CD4-positive, alpha-beta T cell (primary cell): ENCODE results near the gene ADGRV1. TPM values are rescaled to one million over a fixed set of nuclear protein-coding genes. Genes with fewer than 3 reads are reported as not detected.
A peak's percentile ranks its signal among the peaks of the same experiment; 100 is the strongest.

Source experiments
- ATAC-seq: fragments of 200-7000 bp; cut with Tn5 transposase; one replicate; pipeline ENCODE4 v1.10.0; 2022; ENCODE audit warnings: mild to moderate bottlenecking; ENCODE audit not compliant: poor library complexity
- CTCF ChIA-PET: fragments of 350-600 bp; sonication (Branson Sonifier 250); formaldehyde crosslinking; loops from one replicate; lab custom pipeline; 2021; ENCODE audit warnings: antibody characterized with exemption, inconsistent platforms; lab: Charles Lee
- POLR2A ChIA-PET: fragments of 350-600 bp; sonication (Branson Sonifier 250); formaldehyde crosslinking; loops from one replicate; lab custom pipeline; 2021; ENCODE audit warnings: antibody characterized with exemption, inconsistent platforms; lab: Charles Lee
- DNase-seq, 14 experiments: peaks; one replicate each; pipeline ENCODE4 v3.0.0-alpha.2; 2013 to 2020; ENCODE audit warnings: mixed read lengths in 2 of 14
- H3K27ac ChIP-seq, 2 donors: one replicate each; pipeline versions ENCODE4 v1.5.1 to v1.7.0; 2013; ENCODE audit warnings: low read length in 2 of 2, low read depth in 1 of 2, mild to moderate bottlenecking in 1 of 2
- H3K27me3 ChIP-seq, 2 experiments: 1 replicate in 1 of 2; 2 replicates in 1 of 2; pipeline versions ENCODE4 v1.6.1 to v1.7.0; 2013; ENCODE audit warnings: low read length in 2 of 2, control low read depth in 1 of 2, mild to moderate bottlenecking in 1 of 2, moderate library complexity in 1 of 2; ENCODE audit not compliant: insufficient read depth in 2 of 2, control insufficient read depth in 1 of 2
- H3K36me3 ChIP-seq: one replicate; pipeline ENCODE4 v1.6.1; 2013; ENCODE audit warnings: low read length, control low read depth; ENCODE audit not compliant: insufficient read depth
- H3K4me1 ChIP-seq: one replicate; pipeline ENCODE4 v1.6.1; 2013; ENCODE audit warnings: low read length, control low read depth; ENCODE audit not compliant: insufficient read depth
- H3K4me3 ChIP-seq: one replicate; pipeline ENCODE4 v1.5.1; 2013; ENCODE audit warnings: mild to moderate bottlenecking, low read length, moderate library complexity
- H3K9me3 ChIP-seq, 2 experiments: 1 replicate in 1 of 2; 2 replicates in 1 of 2; pipeline versions ENCODE4 v1.6.1 to v1.7.0; 2013; ENCODE audit warnings: low read length in 2 of 2, mild to moderate bottlenecking in 2 of 2, control low read depth in 1 of 2, moderate library complexity in 1 of 2; ENCODE audit not compliant: control insufficient read depth in 1 of 2, insufficient read depth in 1 of 2
- H3K27ac Mint-ChIP-seq: one replicate; pipeline ENCODE4 v1.8.0; 2020; ENCODE audit warnings: mixed read lengths
- H3K27me3 Mint-ChIP-seq: one replicate; pipeline ENCODE4 v1.8.0; 2021; ENCODE audit warnings: mixed read lengths
- H3K36me3 Mint-ChIP-seq: one replicate; pipeline ENCODE4 v1.8.0; 2021; ENCODE audit warnings: low read depth, mixed read lengths
- H3K4me1 Mint-ChIP-seq: one replicate; pipeline ENCODE4 v1.8.0; 2021; ENCODE audit warnings: low read depth, mixed read lengths
- H3K4me3 Mint-ChIP-seq: one replicate; pipeline ENCODE4 v1.8.0; 2020; ENCODE audit warnings: mild to moderate bottlenecking, mixed read lengths
- H3K9me3 Mint-ChIP-seq: one replicate; pipeline ENCODE4 v1.8.0; 2020; ENCODE audit warnings: mixed read lengths
- intact Hi-C, 2 experiments: fragments of 100-400 bp; cut with DNase I in 1 of 2; cut with micrococcal nuclease in 1 of 2; formaldehyde crosslinking; loops; one replicate each; pipeline versions ENCODE4 v1.15.1 to v1.9.0; 2023 to 2025; cut with DNase I, micrococcal nuclease
- total RNA-seq, 174 experiments: library from RNA in 2 of 174; stranded (reverse) in 2 of 174; gene quantifications; one replicate each; pipeline ENCODE4 v1.2.3 and lab custom pipeline; 2021 to 2026
- TF ChIP-seq, protein P1 (sequence below): fragments of 200-600 bp; IDR thresholded peaks from one replicate; pipeline ENCODE4 v1.8.0; 2022; ENCODE audit warnings: antibody characterized with exemption, mild to moderate bottlenecking

Gene ADGRV1
- total RNA-seq, 2 experiments from 2014 or later, result 0.81 to 1.2 TPM

DNA sequence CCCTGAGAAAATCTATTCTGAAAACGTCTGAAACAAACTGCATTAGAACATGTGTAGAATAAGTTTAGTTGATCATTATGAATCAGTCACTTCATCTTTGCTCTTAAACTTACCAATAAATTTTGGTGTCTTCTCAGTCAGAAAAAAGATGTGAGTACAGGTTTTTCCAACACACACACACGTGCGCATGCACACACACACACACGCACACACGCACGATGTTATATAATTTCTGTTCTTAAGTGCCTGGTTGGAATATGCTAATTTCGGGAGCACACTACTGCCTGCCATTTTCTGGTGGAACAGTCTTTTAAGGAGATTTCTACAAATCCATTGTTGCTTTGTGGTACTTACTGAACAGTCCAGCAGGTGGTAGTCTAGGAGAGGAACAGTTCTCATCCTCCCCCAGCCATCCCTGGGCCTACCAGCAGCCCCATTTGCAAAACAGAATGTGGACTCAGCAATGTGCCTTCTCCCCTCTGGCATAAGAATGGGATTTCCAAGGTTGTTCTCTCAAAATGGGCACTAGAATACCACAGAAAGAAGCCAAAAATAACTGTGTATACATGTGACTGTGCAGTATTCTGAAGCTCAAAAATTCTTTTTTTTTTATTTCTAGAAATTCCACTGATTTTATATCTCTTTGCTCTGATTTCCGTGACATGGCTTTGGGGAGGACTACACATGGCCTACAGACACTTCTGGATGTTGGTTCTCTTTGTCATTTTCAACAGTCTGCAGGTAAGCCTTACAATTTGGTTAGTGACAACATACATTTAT lies 543.2 kb downstream of the ADGRV1 start:
- no peaks in the 10 kb centered on the region for H3K27me3 Mint-ChIP-seq
- Histone ChIP-seq H3K27me3 (no peaks in the 10 kb centered on the region), H3K4me3 (no peak overlapping the region), H3K4me1 (no peaks in the 10 kb centered on the region), H3K9me3 (no peaks in the 10 kb centered on the region), H3K27ac (no peak overlapping the region), H3K36me3 (no peaks in the 10 kb centered on the region)
- ATAC-seq (peak; percentile 84), DNase-seq (peak; percentile 3 to 76 (median 25))
- intact Hi-C loops, result loop anchor here (1.0 to 5.0 kb wide), 5 partner anchors 126 to 318 kb away; no protein-coding TSS in a partner anchor
- H3K27ac Mint-ChIP-seq, result no peak overlapping the region
- ChIA-PET POLR2A (no interaction called here), CTCF (interaction anchor here (0.8 kb wide), 1 partner anchor 283 kb away, joined by 5 read pairs; no protein-coding TSS in a partner anchor)
- no peak overlapping the region for H3K4me3 Mint-ChIP-seq
- no peaks in the 10 kb centered on the region for H3K4me1 Mint-ChIP-seq
- H3K36me3 Mint-ChIP-seq, result no peaks in the 10 kb centered on the region
- H3K9me3 Mint-ChIP-seq, result no peaks in the 10 kb centered on the region
- TF ChIP-seq, protein P1, sequence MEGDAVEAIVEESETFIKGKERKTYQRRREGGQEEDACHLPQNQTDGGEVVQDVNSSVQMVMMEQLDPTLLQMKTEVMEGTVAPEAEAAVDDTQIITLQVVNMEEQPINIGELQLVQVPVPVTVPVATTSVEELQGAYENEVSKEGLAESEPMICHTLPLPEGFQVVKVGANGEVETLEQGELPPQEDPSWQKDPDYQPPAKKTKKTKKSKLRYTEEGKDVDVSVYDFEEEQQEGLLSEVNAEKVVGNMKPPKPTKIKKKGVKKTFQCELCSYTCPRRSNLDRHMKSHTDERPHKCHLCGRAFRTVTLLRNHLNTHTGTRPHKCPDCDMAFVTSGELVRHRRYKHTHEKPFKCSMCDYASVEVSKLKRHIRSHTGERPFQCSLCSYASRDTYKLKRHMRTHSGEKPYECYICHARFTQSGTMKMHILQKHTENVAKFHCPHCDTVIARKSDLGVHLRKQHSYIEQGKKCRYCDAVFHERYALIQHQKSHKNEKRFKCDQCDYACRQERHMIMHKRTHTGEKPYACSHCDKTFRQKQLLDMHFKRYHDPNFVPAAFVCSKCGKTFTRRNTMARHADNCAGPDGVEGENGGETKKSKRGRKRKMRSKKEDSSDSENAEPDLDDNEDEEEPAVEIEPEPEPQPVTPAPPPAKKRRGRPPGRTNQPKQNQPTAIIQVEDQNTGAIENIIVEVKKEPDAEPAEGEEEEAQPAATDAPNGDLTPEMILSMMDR, result peak; percentile 41

DNA sequence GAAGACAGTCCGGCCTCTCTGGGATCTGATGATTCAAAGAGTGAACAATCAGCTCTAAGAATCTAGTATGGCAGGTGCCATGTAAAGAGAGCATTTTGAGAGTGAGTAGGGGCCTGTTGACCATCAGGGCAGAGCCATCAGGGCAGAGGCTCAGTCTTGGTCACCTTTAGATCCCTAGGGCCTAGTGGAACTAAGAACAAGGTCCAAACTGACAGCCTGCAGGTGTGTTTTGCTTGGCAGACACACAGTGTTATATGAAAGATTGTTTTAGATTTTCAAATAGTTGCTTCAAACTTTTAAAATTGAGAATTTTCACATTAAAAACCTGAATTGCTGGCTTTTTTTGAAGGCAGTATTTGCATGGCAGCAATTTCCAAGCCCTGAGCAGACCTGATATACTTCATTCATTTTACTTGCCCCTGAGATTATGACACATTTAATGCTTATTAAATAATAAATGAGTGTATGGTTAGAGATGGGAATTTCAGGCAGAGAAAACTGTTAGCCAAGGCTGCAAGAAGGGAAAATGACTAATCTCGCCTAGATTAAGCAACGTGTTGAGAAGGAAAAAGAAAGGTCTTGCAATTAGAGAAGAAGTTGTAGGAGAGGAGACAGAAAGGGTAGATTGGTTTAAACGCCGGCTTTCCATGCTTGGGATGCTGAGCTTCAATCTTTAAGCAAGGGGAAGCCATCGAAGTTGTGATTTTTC lies 544.9 kb downstream of the ADGRV1 start:
- POLR2A ChIA-PET, result interaction anchor here (1.3 kb wide), 1 partner anchor 280 kb away, joined by 4 read pairs; the partner anchor contains the start of gene ARRDC3
- H3K9me3 ChIP-seq, result no peaks in the 10 kb centered on the region
- no peaks in the 10 kb centered on the region for H3K27me3 ChIP-seq
- Mint-ChIP-seq H3K4me3 (no peak overlapping the region), H3K4me1 (no peaks in the 10 kb centered on the region), H3K9me3 (no peaks in the 10 kb centered on the region), H3K36me3 (no peaks in the 10 kb centered on the region), H3K27me3 (no peaks in the 10 kb centered on the region), H3K27ac (no peak overlapping the region)
- H3K27ac ChIP-seq, result no peak overlapping the region
- DNase-seq (peak in 2 of 14 experiments; percentile 24 to 38), ATAC-seq (no peak)
- no peak overlapping the region for H3K4me3 ChIP-seq
- H3K4me1 ChIP-seq, result no peaks in the 10 kb centered on the region
- TF ChIP-seq, protein P1, result no peak
- intact Hi-C loops, result loop anchor here (5.0 kb wide), 2 partner anchors 124 to 236 kb away; no protein-coding TSS in a partner anchor
- CTCF ChIA-PET, result no interaction called here
- H3K36me3 ChIP-seq, result no peaks in the 10 kb centered on the region

DNA sequence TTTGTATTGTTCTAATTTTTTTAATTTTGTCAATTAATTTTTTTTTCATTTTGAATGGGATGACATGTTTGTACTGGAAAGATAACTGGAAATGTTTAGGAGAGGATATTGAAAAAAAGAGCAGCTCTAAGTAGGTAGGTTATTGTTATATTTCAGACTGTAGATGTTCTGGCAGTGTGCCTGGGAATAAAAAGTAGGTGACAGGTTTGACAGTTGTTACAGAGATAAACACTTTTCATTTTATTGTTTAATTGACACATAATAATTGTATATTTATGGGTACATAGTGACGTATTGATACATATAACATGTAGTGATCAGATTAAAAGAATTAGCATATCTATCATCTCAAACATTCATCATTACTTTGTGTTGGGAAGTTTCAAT lies 545.5 kb downstream of the ADGRV1 start:
- H3K9me3 ChIP-seq, result no peaks in the 10 kb centered on the region
- Mint-ChIP-seq H3K36me3 (no peaks in the 10 kb centered on the region), H3K27ac (no peak overlapping the region), H3K4me3 (no peak overlapping the region), H3K27me3 (no peaks in the 10 kb centered on the region), H3K4me1 (no peaks in the 10 kb centered on the region), H3K9me3 (no peaks in the 10 kb centered on the region)
- H3K36me3 ChIP-seq, result no peaks in the 10 kb centered on the region
- H3K27ac ChIP-seq, result no peak overlapping the region
- no peak for DNase-seq
- ATAC-seq, result no peak
- intact Hi-C loops, result loop anchor here (5.0 kb wide), 2 partner anchors 123 to 237 kb away; no protein-coding TSS in a partner anchor
- H3K4me3 ChIP-seq, result no peak overlapping the region
- ChIA-PET POLR2A (no interaction called here), CTCF (no interaction called here)
- TF ChIP-seq, protein P1, result no peak
- no peaks in the 10 kb centered on the region for H3K4me1 ChIP-seq
- H3K27me3 ChIP-seq, result no peaks in the 10 kb centered on the region
